Upper lobe of left lung (tissue), 6 donors: Measurements from ENCODE around the gene LRTM2. TPM values are rescaled to one million over a fixed set of nuclear protein-coding genes. Genes with fewer than 3 reads are reported as not detected.

Experiments
- ATAC-seq, 2 donors: fragments of 200-7000 bp; cut with Tn5 transposase; one replicate each; pipeline ENCODE4 v1.9.1; 2022; ENCODE audit warnings: mild to moderate bottlenecking in 2 of 2, moderate library complexity in 2 of 2; ENCODE audit not compliant: low FRiP score in 2 of 2
- DNase-seq, 2 donors: peaks; one replicate each; pipeline ENCODE4 v3.0.0-alpha.2; 2019 to 2020
- H3K27ac ChIP-seq, 4 donors: fragments of 200-600 bp; sonication (generic); one replicate each; pipeline ENCODE4 v1.5.1; 2016 to 2019
- H3K27me3 ChIP-seq, 4 donors: fragments of 200-600 bp; sonication (generic); one replicate each; pipeline ENCODE4 v1.5.1; 2017 to 2019
- H3K36me3 ChIP-seq, 4 donors: fragments of 200-600 bp; sonication (generic); one replicate each; pipeline ENCODE4 v1.5.1; 2016 to 2019
- H3K4me1 ChIP-seq, 4 donors: fragments of 200-600 bp; sonication (generic); one replicate each; pipeline ENCODE4 v1.5.1; 2018 to 2019
- H3K4me3 ChIP-seq, 4 donors: fragments of 200-600 bp; sonication (generic); one replicate each; pipeline ENCODE4 v1.5.1; 2017 to 2019; ENCODE audit warnings: mild to moderate bottlenecking in 2 of 4, moderate library complexity in 1 of 4
- H3K9me3 ChIP-seq, 4 donors: fragments of 200-600 bp; sonication (generic); one replicate each; pipeline ENCODE4 v1.5.1; 2018 to 2019
- EP300 ChIP-seq, 4 donors: sonication (generic); formaldehyde crosslinking; IDR thresholded peaks; one replicate each; pipeline ENCODE4 v1.5.1; 2017; ENCODE audit warnings: antibody characterized with exemption in 4 of 4, control low read depth in 2 of 4
- POLR2A ChIP-seq, 4 donors: fragments of 450-650 bp; IDR thresholded peaks; one replicate each; pipeline ENCODE4 v1.5.1; 2016 to 2017; ENCODE audit warnings: antibody characterized with exemption in 4 of 4, mild to moderate bottlenecking in 2 of 4
- POLR2AphosphoS5 ChIP-seq, 2 donors: sonication (generic); formaldehyde crosslinking; IDR thresholded peaks; one replicate each; pipeline ENCODE4 v1.5.1; 2017; ENCODE audit warnings: antibody characterized with exemption in 2 of 2
- WGBS, 2 donors: methylation state at CpG; one replicate each; pipeline ENCODE4 v1.1.5; 2017 to 2018; 5-methylcytosine and 5-hydroxymethylcytosine counted together
- total RNA-seq, 6 donors: library from RNA; depleted of rRNA in 4 of 6; stranded (reverse); fragments of >200 nt in 4 of 6; gene quantifications; one replicate each; pipeline versions ENCODE4 v1.1.0 to v1.2.1, GENCODE V29; 2016 to 2021
- TF ChIP-seq, protein P1 (sequence below), 6 experiments: fragments of 450-650 bp in 4 of 6; fragments of 200-600 bp in 2 of 6; sonication (generic) in 2 of 6; IDR thresholded peaks; one replicate each; pipeline ENCODE4 v1.5.1; 2016 to 2019; ENCODE audit warnings: antibody characterized with exemption in 6 of 6
- donor health status: DM: no; HTN: no; CAD: no; lungs with moderate emphysema.
- donor health status: DM: no; HTN: yes; CAD: no; lungs with severe emphysema.

LRTM2 gene
- total RNA-seq, 6 donors from 2014 or later: not detected

GRCh38 chr12:1794440-1795090, 25.8 kb upstream of the LRTM2 start:
- H3K4me3 ChIP-seq: no peak overlapping the region
- H3K4me1 ChIP-seq: peaks cover 25 to 32% (median 29%) of the 10 kb centered on the region in 4 donors
- WGBS, 2 donors: 77 to 78% methylated on average over 15 of the region's 15 CpGs
- TF ChIP-seq EP300 (IDR thresholded peaks at IDR 0.05) (no peak), POLR2A (IDR thresholded peaks at IDR 0.05) (no peak), POLR2AphosphoS5 (IDR thresholded peaks at IDR 0.05) (no peak)
- TF ChIP-seq, protein P1, sequence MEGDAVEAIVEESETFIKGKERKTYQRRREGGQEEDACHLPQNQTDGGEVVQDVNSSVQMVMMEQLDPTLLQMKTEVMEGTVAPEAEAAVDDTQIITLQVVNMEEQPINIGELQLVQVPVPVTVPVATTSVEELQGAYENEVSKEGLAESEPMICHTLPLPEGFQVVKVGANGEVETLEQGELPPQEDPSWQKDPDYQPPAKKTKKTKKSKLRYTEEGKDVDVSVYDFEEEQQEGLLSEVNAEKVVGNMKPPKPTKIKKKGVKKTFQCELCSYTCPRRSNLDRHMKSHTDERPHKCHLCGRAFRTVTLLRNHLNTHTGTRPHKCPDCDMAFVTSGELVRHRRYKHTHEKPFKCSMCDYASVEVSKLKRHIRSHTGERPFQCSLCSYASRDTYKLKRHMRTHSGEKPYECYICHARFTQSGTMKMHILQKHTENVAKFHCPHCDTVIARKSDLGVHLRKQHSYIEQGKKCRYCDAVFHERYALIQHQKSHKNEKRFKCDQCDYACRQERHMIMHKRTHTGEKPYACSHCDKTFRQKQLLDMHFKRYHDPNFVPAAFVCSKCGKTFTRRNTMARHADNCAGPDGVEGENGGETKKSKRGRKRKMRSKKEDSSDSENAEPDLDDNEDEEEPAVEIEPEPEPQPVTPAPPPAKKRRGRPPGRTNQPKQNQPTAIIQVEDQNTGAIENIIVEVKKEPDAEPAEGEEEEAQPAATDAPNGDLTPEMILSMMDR (IDR thresholded peaks at IDR 0.05): no peak
- no peaks in the 10 kb centered on the region for H3K27me3 ChIP-seq
- DNase-seq (no peak), ATAC-seq (no peak)
- no peaks in the 10 kb centered on the region for H3K36me3 ChIP-seq
- peak overlapping the region; percentile 14 to 96 (median 76) for H3K27ac ChIP-seq
- no peaks in the 10 kb centered on the region for H3K9me3 ChIP-seq

GRCh38 chr12:1795221-1795784, 25.1 kb upstream of the LRTM2 start:
- ATAC-seq (no peak), DNase-seq (no peak)
- 41 to 65% methylated on average over 10 to 18 of the region's 19 CpGs for WGBS, 2 donors
- Histone ChIP-seq H3K4me3 (peak overlapping the region in 2 of 4 donors; percentile 66 to 81), H3K4me1 (peaks cover 25 to 32% (median 29%) of the 10 kb centered on the region in 4 donors), H3K36me3 (no peaks in the 10 kb centered on the region), H3K27me3 (no peaks in the 10 kb centered on the region), H3K9me3 (no peaks in the 10 kb centered on the region), H3K27ac (peak overlapping the region; percentile 10 to 97 (median 88))
- TF ChIP-seq, protein P1 (IDR thresholded peaks at IDR 0.05): no peak
- TF ChIP-seq POLR2A (IDR thresholded peaks at IDR 0.05) (no peak), POLR2AphosphoS5 (IDR thresholded peaks at IDR 0.05) (no peak), EP300 (IDR thresholded peaks at IDR 0.05) (no peak)

DNA sequence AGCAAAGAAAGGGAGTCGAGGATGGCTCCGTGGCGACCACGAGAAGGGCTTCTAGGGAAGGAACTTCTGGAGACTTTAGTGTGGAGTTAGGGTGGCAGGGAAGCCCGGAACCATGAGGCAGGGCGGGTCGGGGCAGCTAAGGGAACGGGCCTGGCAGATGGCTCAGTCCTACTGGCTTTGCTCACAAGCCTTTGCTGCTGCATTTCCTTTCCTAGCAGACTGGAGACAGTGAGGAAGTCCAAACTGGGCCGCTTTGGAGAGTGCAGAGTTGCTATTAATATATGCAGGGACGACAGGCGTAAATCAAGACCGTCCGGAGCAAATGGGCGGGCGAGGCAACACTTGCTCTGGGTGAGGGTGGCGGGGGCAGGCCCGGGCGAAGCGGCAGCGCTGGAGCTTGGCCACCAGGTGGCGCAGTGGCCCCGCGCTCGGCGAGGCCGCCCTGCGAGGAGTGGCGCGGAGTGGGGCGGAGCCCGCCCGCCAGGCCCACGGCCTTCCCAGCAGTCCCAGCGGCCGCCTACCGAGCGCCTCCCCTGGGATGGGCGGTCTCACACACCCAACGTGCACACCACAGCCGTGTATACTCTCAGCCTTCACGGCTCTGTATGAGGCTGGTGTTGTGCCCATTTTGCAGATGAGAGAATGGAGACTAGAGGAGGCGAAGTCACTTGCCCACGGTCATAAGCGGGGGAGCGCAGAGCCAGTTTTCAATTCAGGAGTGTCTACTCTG, 24.4 kb upstream of the LRTM2 start:
- Histone ChIP-seq H3K9me3 (no peaks in the 10 kb centered on the region), H3K4me1 (peaks cover 20 to 32% (median 26%) of the 10 kb centered on the region in 4 donors), H3K27me3 (no peaks in the 10 kb centered on the region), H3K36me3 (no peaks in the 10 kb centered on the region), H3K4me3 (peak overlapping the region; percentile 46 to 81 (median 74)), H3K27ac (peak overlapping the region; percentile 86 to 97 (median 96))
- 3 to 5% methylated on average over 18 to 45 of the region's 45 CpGs for WGBS, 2 donors
- DNase-seq: peak; percentile 97 to 98
- peak; percentile 96 for ATAC-seq
- peak in 3 of 4 donors; percentile 48 to 90 (median 62) for TF ChIP-seq POLR2A (IDR thresholded peaks at IDR 0.05)
- TF ChIP-seq EP300 (IDR thresholded peaks at IDR 0.05): no peak
- TF ChIP-seq POLR2AphosphoS5 (IDR thresholded peaks at IDR 0.05): peak; percentile 78 to 83
- TF ChIP-seq, protein P1 (IDR thresholded peaks at IDR 0.05): peak; percentile 93 to 100 (median 100)

GRCh38 chr12:1796515-1797010, 23.8 kb upstream of the LRTM2 start:
- DNase-seq (peak; percentile 55 to 90), ATAC-seq (peak; percentile 32 to 68)
- Histone ChIP-seq H3K36me3 (no peaks in the 10 kb centered on the region), H3K27me3 (no peaks in the 10 kb centered on the region), H3K4me3 (peak overlapping the region; percentile 46 to 81 (median 74)), H3K4me1 (peaks cover 15 to 32% (median 22%) of the 10 kb centered on the region in 4 donors), H3K27ac (peak overlapping the region; percentile 86 to 97 (median 96)), H3K9me3 (no peaks in the 10 kb centered on the region)
- TF ChIP-seq EP300 (IDR thresholded peaks at IDR 0.05): no peak
- TF ChIP-seq POLR2AphosphoS5 (IDR thresholded peaks at IDR 0.05): no peak
- peak in 1 of 4 donors; percentile 57 for TF ChIP-seq POLR2A (IDR thresholded peaks at IDR 0.05)
- TF ChIP-seq, protein P1 (IDR thresholded peaks at IDR 0.05): no peak
- WGBS, 2 donors: 1 to 4% methylated on average over 10 to 41 of the region's 43 CpGs
